ENCODE results near the gene CPNE5. TPM values are rescaled to one million over a fixed set of nuclear protein-coding genes. Genes with fewer than 3 reads are reported as not detected.
"Not testable (repeated sequence)": the region's sequence is repeated elsewhere in the genome, so short reads cannot be mapped to it uniquely, and the experiment has no call there.

The CPNE5 gene
- total and polyA plus RNA-seq, 9 of the 15 experiments (the other 6 are each of a cell fraction or from before 2014, with no cell fraction given) = 0.14 to 1.0 (median 0.46) TPM; not detected in 2

DNA sequence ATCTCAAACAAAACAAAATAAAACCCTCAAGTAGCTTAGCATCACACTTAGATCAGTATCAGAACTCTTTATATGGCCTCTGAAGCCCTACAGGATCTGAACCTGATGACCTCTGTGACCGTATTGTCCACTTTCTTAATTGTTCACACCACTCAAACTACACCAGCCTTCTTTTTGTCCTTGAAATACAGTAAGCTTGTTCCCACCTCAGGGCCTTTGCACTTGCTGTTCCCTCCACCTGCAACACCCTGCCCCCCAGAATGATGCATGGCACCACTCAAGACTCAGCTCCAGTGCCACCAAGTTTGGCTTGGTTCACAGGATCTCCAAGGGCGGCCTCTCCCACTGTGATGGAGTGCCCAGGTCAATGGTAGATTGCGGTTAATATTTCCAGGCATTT lies 25.7 kb downstream of the CPNE5 start:
- FAIRE-seq (no peak), ATAC-seq (no peak), DNase-seq (ENCODE audit: extremely low read depth in 1 of 4, low spot score in 3 of 4) (no peak)
- Histone ChIP-seq H3K9me3 (replicated peaks; ENCODE audit: control insufficient read depth, insufficient read depth, low read depth, low read length) (no peaks in the 10 kb centered on the region), H3K27ac (ENCODE audit: extremely low read depth, low read depth, low read length) (no peak overlapping the region), H4K20me1 (replicated peaks; ENCODE audit: control insufficient read depth, insufficient read depth, low read length) (no peaks in the 10 kb centered on the region), H3K9me1 (ENCODE audit: control insufficient read depth, insufficient read depth, low read length) (no peaks in the 10 kb centered on the region), H2AFZ (ENCODE audit: low read depth, low read length) (no peak overlapping the region), H3K9ac (ENCODE audit: insufficient read depth in 1 of 2, low read depth in 2 of 2, low read length in 2 of 2) (no peak overlapping the region), H3K36me3 (ENCODE audit: control insufficient read depth, insufficient read depth, low read length) (no peaks in the 10 kb centered on the region), H3K27me3 (ENCODE audit: control insufficient read depth in 2 of 2, insufficient read depth in 2 of 2, low read length in 2 of 2) (no peaks in the 10 kb centered on the region; a peak in 1 of 5 replicates), H3K4me1 (replicated peaks in 1 of 2; ENCODE audit: control insufficient read depth in 2 of 2, insufficient read depth in 2 of 2, low read length in 2 of 2) (peaks cover 0 to 8% of the 10 kb centered on the region in 2 experiments; a peak in 2 of 5 replicates), H3K79me2 (ENCODE audit: control insufficient read depth, insufficient read depth, low read length) (no peaks in the 10 kb centered on the region), H3K4me2 (ENCODE audit: insufficient read depth, low read length) (no peak overlapping the region), H3K4me3 (no peak overlapping the region)
- 41% methylated on average over 3 of the region's 3 CpGs for WGBS (ENCODE audit: insufficient coverage, low coverage, missing lambda C conversion rate)
- ChIA-PET CTCF (ENCODE audit: low intra/inter-chr PET ratio) (no interaction called here), POLR2A (interaction anchor here (2.3 kb wide), 1 partner anchor 11 kb away, joined by 7 read pairs; no protein-coding TSS in a partner anchor)
- BruUV-seq (replicated peaks) = no TSS peak
- intact Hi-C loops (cut with micrococcal nuclease) = no loop called here
- in situ Hi-C loops (cut with MboI) = no loop called here
- TF ChIP-seq SMAD4 (CRISPR knock-in tag; conservative IDR thresholded peaks at IDR 0.05) (no peak), RBM25 (IDR thresholded peaks at IDR 0.05; ENCODE audit: low read depth, low read length, severe bottlenecking) (peak; percentile 76)

DNA sequence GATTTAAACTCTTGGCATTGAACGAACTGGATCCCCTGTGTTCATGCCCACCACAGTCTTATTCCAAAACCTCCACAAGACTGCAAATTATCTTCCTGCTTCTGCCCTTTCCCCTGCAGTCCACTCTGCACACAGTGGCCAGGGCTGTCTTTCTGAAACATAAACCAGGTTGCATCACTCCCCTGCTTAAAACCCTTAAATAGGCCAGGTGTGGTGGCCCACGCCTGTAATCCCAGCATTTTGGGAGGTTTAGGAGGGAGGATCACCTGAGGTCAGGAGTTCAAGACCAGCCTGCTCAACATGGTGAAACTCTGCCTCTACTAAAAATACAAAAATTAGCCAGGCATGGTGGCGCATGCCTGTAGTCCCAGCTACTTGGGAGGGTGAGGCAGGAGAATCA lies 26.2 kb downstream of the CPNE5 start:
- H3K9me3 ChIP-seq (replicated peaks; ENCODE audit: control insufficient read depth, insufficient read depth, low read depth, low read length); H3K79me2 ChIP-seq (ENCODE audit: control insufficient read depth, insufficient read depth, low read length); H2AFZ ChIP-seq (ENCODE audit: low read depth, low read length); CTCF ChIA-PET (ENCODE audit: low intra/inter-chr PET ratio); H3K9ac ChIP-seq (ENCODE audit: insufficient read depth in 1 of 2, low read depth in 2 of 2, low read length in 2 of 2); DNase-seq (ENCODE audit: extremely low read depth in 1 of 4, low spot score in 3 of 4); H3K27me3 ChIP-seq (ENCODE audit: control insufficient read depth in 2 of 2, insufficient read depth in 2 of 2, low read length in 2 of 2); H3K9me1 ChIP-seq (ENCODE audit: control insufficient read depth, insufficient read depth, low read length); BruUV-seq (replicated peaks); intact Hi-C loops (cut with micrococcal nuclease); in situ Hi-C loops (cut with MboI); H3K27ac ChIP-seq (ENCODE audit: extremely low read depth, low read depth, low read length); H3K4me1 ChIP-seq (replicated peaks in 1 of 2; ENCODE audit: control insufficient read depth in 2 of 2, insufficient read depth in 2 of 2, low read length in 2 of 2); H3K4me3 ChIP-seq; H3K4me2 ChIP-seq (ENCODE audit: insufficient read depth, low read length); ATAC-seq; H3K36me3 ChIP-seq (ENCODE audit: control insufficient read depth, insufficient read depth, low read length); H4K20me1 ChIP-seq (replicated peaks; ENCODE audit: control insufficient read depth, insufficient read depth, low read length); FAIRE-seq: not testable (repeated sequence)
- TF ChIP-seq CEBPG (CRISPR knock-in tag; IDR thresholded peaks at IDR 0.05) (peak; percentile 74), CEBPG (tag; conservative IDR thresholded peaks at IDR 0.05 in 1 of 2, IDR thresholded peaks at IDR 0.05 in 1 of 2) (peak in 1 of 2 experiments; percentile 46; a peak in 1 of 4 replicates), TRIM24 (IDR thresholded peaks at IDR 0.05) (peak in 1 of 2 experiments; percentile 20; a peak in 1 of 4 replicates)
- TF ChIP-seq, protein P1, sequence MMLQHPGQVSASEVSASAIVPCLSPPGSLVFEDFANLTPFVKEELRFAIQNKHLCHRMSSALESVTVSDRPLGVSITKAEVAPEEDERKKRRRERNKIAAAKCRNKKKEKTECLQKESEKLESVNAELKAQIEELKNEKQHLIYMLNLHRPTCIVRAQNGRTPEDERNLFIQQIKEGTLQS (IDR thresholded peaks at IDR 0.05) = peak; percentile 54; the same call in 1 of the 2 replicates
- TF ChIP-seq, protein P1 (CRISPR knock-in tag; conservative IDR thresholded peaks at IDR 0.05) = not testable (repeated sequence)
- POLR2A ChIA-PET = interaction anchor here (1.9 to 2.3 kb wide), 2 partner anchors 7 to 11 kb away, joined by 7 read pairs; no protein-coding TSS in a partner anchor
- 47% methylated on average over 3 of the region's 3 CpGs for WGBS (ENCODE audit: insufficient coverage, low coverage, missing lambda C conversion rate)
